GF-D8 (cell line): ENCODE data around the gene USP32.
"Not testable (repeated sequence)": the region's sequence is repeated elsewhere in the genome, so short reads cannot be mapped to it uniquely, and the experiment has no call there.

Experiments used
- DNase-seq: peaks from one replicate; lab custom pipeline; 2025; lab: John Stamatoyannopoulos, UW

Gene USP32

GRCh38 chr17:60333072-60333471 lies 58.9 kb downstream of the USP32 start:
- DNase-seq, result not testable (repeated sequence)

GRCh38 chr17:60332574-60332973 lies 59.4 kb downstream of the USP32 start:
- DNase-seq, result no peak

- DNase-seq, result no peak
These were observed 61.2 kb downstream of the USP32 start for GRCh38 chr17:60330731-60331130.

- DNase-seq, result no peak
These were observed 63.3 kb downstream of the USP32 start for GRCh38 chr17:60328679-60329078.

GRCh38 chr17:60327901-60328273 lies 64.0 kb downstream of the USP32 start:
- DNase-seq, result no peak

GRCh38 chr17:60327134-60327900 lies 64.6 kb downstream of the USP32 start:
- DNase-seq, result no peak

GRCh38 chr17:60326702-60327101 lies 65.2 kb downstream of the USP32 start:
- no peak for DNase-seq

GRCh38 chr17:60325730-60326524 lies 66.0 kb downstream of the USP32 start:
- no peak for DNase-seq

GRCh38 chr17:60323754-60324153 lies 68.2 kb downstream of the USP32 start:
- DNase-seq, result no peak

- no peak for DNase-seq
These were observed 69.9 kb downstream of the USP32 start for GRCh38 chr17:60322056-60322387.

- DNase-seq, result no peak
These were observed 70.4 kb downstream of the USP32 start for GRCh38 chr17:60321336-60322055.

GRCh38 chr17:60318830-60319229 lies 73.1 kb downstream of the USP32 start:
- DNase-seq, result no peak

- DNase-seq, result no peak
These were observed 73.6 kb downstream of the USP32 start for GRCh38 chr17:60318326-60318725.

- DNase-seq, result no peak
These were observed 76.3 kb downstream of the USP32 start for GRCh38 chr17:60315650-60316049.

- DNase-seq, result not testable (repeated sequence)
These were observed 77.0 kb downstream of the USP32 start for GRCh38 chr17:60314900-60315299.

GRCh38 chr17:60314423-60314822 lies 77.5 kb downstream of the USP32 start:
- no peak for DNase-seq

- DNase-seq, result no peak
These were observed 80.0 kb downstream of the USP32 start for GRCh38 chr17:60311936-60312335.

- no peak for DNase-seq
These were observed 80.7 kb downstream of the USP32 start for GRCh38 chr17:60311186-60311585.

- peak; percentile 86 for DNase-seq
These were observed 86.8 kb downstream of the USP32 start for GRCh38 chr17:60305141-60305540.

GRCh38 chr17:60304502-60304901 lies 87.4 kb downstream of the USP32 start:
- DNase-seq, result no peak

- no peak for DNase-seq
These were observed 88.4 kb downstream of the USP32 start for GRCh38 chr17:60303406-60304099.

GRCh38 chr17:60301649-60302048 lies 90.3 kb downstream of the USP32 start:
- peak; percentile 7 for DNase-seq
